Measurements from ENCODE around the gene DTX3. TPM values are rescaled to one million over a fixed set of nuclear protein-coding genes. Genes with fewer than 3 reads are reported as not detected.

Gene DTX3
- total and polyA plus RNA-seq, 4 donors: 1.1 to 3.2 (median 1.4) TPM

DNA sequence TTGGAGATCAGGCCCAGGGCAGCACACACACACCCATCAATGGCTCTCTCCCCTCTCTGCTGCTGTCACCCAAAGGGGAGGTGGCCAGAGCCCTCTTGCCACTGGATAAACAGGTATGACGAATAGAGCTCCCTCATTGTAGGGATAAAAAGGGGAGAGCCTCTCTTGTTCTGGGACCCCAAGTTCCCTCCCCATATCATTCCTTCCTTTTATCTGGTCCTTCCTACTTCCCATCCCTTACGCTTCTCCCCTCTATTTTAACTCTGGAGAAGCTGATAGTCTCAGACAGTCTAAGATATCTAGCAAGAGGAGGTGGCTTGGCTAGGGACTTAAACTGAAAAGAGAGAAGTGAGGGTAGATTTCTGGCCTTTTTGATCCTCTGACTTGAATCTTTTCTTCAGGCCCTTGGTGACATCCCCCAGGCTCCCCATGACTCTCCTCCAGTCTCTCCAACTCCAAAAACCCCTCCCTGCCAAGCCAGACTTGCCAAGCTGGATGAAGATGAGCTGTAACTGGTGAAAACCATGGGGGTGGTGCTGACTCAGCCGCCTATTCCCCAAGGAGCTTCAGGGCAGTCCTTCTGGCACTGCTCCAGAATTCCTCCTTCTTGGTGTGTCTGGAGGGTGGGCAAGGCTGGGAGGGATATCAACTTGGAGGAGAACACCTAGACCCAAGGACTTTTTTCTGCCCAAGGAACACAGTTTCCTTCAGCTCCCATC, 11.9 kb downstream of the DTX3 start:
- Histone ChIP-seq H3K4me1 (ENCODE audit: control insufficient read depth in 4 of 4, insufficient read depth in 4 of 4, low read length in 3 of 4) (peaks cover 7 to 14% (median 8%) of the 10 kb centered on the region in 4 donors), H3K27me3 (ENCODE audit: control insufficient read depth in 4 of 4, insufficient read depth in 4 of 4, low read length in 3 of 4) (peaks cover 0 to 15% (median 8%) of the 10 kb centered on the region in 4 donors), H3K4me3 (ENCODE audit: low read depth in 1 of 3, low read length in 3 of 3) (no peak overlapping the region), H3K27ac (ENCODE audit: low read depth in 1 of 2, low read length in 2 of 2) (no peak overlapping the region), H3K9me3 (ENCODE audit: control insufficient read depth in 4 of 4, low read length in 3 of 4) (no peaks in the 10 kb centered on the region), H3K9ac (ENCODE audit: low read depth in 1 of 2, low read length in 2 of 2) (no peak overlapping the region), H3K36me3 (ENCODE audit: control insufficient read depth in 4 of 4, insufficient read depth in 3 of 4, low read depth in 1 of 4, low read length in 3 of 4) (no peaks in the 10 kb centered on the region)
- no peak for DNase-seq (ENCODE audit: low spot score)
- TF ChIP-seq NR2F2 (IDR thresholded peaks at IDR 0.05) (no peak), JUND (IDR thresholded peaks at IDR 0.05) (no peak), RAD21 (IDR thresholded peaks at IDR 0.05) (no peak), FOXA2 (IDR thresholded peaks at IDR 0.05) (no peak), YY1 (IDR thresholded peaks at IDR 0.05) (no peak), HNF4A (conservative IDR thresholded peaks at IDR 0.05) (no peak), GABPA (IDR thresholded peaks at IDR 0.05 in 1 of 2, conservative IDR thresholded peaks at IDR 0.05 in 1 of 2) (no peak), HNF4G (IDR thresholded peaks at IDR 0.05) (no peak), RXRA (IDR thresholded peaks at IDR 0.05) (no peak)
- TF ChIP-seq, protein P1, sequence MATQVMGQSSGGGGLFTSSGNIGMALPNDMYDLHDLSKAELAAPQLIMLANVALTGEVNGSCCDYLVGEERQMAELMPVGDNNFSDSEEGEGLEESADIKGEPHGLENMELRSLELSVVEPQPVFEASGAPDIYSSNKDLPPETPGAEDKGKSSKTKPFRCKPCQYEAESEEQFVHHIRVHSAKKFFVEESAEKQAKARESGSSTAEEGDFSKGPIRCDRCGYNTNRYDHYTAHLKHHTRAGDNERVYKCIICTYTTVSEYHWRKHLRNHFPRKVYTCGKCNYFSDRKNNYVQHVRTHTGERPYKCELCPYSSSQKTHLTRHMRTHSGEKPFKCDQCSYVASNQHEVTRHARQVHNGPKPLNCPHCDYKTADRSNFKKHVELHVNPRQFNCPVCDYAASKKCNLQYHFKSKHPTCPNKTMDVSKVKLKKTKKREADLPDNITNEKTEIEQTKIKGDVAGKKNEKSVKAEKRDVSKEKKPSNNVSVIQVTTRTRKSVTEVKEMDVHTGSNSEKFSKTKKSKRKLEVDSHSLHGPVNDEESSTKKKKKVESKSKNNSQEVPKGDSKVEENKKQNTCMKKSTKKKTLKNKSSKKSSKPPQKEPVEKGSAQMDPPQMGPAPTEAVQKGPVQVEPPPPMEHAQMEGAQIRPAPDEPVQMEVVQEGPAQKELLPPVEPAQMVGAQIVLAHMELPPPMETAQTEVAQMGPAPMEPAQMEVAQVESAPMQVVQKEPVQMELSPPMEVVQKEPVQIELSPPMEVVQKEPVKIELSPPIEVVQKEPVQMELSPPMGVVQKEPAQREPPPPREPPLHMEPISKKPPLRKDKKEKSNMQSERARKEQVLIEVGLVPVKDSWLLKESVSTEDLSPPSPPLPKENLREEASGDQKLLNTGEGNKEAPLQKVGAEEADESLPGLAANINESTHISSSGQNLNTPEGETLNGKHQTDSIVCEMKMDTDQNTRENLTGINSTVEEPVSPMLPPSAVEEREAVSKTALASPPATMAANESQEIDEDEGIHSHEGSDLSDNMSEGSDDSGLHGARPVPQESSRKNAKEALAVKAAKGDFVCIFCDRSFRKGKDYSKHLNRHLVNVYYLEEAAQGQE (IDR thresholded peaks at IDR 0.05): no peak
- TF ChIP-seq, protein P2, sequence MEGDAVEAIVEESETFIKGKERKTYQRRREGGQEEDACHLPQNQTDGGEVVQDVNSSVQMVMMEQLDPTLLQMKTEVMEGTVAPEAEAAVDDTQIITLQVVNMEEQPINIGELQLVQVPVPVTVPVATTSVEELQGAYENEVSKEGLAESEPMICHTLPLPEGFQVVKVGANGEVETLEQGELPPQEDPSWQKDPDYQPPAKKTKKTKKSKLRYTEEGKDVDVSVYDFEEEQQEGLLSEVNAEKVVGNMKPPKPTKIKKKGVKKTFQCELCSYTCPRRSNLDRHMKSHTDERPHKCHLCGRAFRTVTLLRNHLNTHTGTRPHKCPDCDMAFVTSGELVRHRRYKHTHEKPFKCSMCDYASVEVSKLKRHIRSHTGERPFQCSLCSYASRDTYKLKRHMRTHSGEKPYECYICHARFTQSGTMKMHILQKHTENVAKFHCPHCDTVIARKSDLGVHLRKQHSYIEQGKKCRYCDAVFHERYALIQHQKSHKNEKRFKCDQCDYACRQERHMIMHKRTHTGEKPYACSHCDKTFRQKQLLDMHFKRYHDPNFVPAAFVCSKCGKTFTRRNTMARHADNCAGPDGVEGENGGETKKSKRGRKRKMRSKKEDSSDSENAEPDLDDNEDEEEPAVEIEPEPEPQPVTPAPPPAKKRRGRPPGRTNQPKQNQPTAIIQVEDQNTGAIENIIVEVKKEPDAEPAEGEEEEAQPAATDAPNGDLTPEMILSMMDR (IDR thresholded peaks at IDR 0.05; ENCODE audit: low read depth, low read length, missing input control): no peak
- TF ChIP-seq, protein P3, sequence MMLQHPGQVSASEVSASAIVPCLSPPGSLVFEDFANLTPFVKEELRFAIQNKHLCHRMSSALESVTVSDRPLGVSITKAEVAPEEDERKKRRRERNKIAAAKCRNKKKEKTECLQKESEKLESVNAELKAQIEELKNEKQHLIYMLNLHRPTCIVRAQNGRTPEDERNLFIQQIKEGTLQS (IDR thresholded peaks at IDR 0.05): no peak
- WGBS: 81% methylated on average over 3 of the region's 3 CpGs

DNA sequence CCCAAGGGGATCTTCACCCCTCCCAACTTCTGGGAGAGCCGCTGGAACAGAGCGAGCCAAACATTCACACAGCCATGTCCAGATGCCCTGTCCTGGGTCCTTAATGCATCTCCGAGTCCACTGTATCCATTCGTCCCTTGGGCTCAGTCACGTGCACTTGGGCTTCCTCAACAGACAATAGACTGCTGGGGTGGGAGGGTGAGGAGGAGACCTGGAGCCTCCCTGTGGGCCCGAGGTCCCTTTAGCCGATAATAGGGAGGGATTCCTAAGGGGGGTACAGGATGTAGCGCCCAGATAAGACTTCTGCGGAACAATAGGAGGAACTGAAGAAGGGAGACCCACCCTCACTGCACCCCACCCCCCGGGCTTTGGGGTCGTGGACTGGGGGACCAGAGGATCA, 13.3 kb downstream of the DTX3 start:
- H3K36me3 ChIP-seq (ENCODE audit: control insufficient read depth in 4 of 4, insufficient read depth in 3 of 4, low read depth in 1 of 4, low read length in 3 of 4): no peaks in the 10 kb centered on the region
- no peak overlapping the region for H3K4me3 ChIP-seq (ENCODE audit: low read depth in 1 of 3, low read length in 3 of 3)
- H3K27me3 ChIP-seq (ENCODE audit: control insufficient read depth in 4 of 4, insufficient read depth in 4 of 4, low read length in 3 of 4): peaks cover 0 to 18% (median 8%) of the 10 kb centered on the region in 4 donors
- WGBS: 37% methylated on average over 11 of the region's 11 CpGs
- H3K27ac ChIP-seq (ENCODE audit: low read depth in 1 of 2, low read length in 2 of 2): no peak overlapping the region
- peaks cover 4 to 18% (median 12%) of the 10 kb centered on the region in 4 donors for H3K4me1 ChIP-seq (ENCODE audit: control insufficient read depth in 4 of 4, insufficient read depth in 4 of 4, low read length in 3 of 4)
- no peaks in the 10 kb centered on the region for H3K9me3 ChIP-seq (ENCODE audit: control insufficient read depth in 4 of 4, low read length in 3 of 4)
- DNase-seq (ENCODE audit: low spot score): no peak
- no peak overlapping the region for H3K9ac ChIP-seq (ENCODE audit: low read depth in 1 of 2, low read length in 2 of 2)
- TF ChIP-seq FOXA2 (IDR thresholded peaks at IDR 0.05) (no peak), SP1 (IDR thresholded peaks at IDR 0.05) (no peak), RAD21 (IDR thresholded peaks at IDR 0.05) (no peak), EGR1 (IDR thresholded peaks at IDR 0.05; ENCODE audit: low read depth in 2 of 2) (no peak), HNF4A (conservative IDR thresholded peaks at IDR 0.05) (no peak), GABPA (IDR thresholded peaks at IDR 0.05 in 1 of 2, conservative IDR thresholded peaks at IDR 0.05 in 1 of 2) (no peak), HNF4G (IDR thresholded peaks at IDR 0.05) (no peak), NR2F2 (IDR thresholded peaks at IDR 0.05) (no peak), TAF1 (conservative IDR thresholded peaks at IDR 0.05) (no peak), YY1 (IDR thresholded peaks at IDR 0.05) (no peak), FOXA1 (IDR thresholded peaks at IDR 0.05) (no peak)
- TF ChIP-seq, protein P2 (IDR thresholded peaks at IDR 0.05; ENCODE audit: low read depth, low read length, missing input control): no peak
- TF ChIP-seq, protein P4, sequence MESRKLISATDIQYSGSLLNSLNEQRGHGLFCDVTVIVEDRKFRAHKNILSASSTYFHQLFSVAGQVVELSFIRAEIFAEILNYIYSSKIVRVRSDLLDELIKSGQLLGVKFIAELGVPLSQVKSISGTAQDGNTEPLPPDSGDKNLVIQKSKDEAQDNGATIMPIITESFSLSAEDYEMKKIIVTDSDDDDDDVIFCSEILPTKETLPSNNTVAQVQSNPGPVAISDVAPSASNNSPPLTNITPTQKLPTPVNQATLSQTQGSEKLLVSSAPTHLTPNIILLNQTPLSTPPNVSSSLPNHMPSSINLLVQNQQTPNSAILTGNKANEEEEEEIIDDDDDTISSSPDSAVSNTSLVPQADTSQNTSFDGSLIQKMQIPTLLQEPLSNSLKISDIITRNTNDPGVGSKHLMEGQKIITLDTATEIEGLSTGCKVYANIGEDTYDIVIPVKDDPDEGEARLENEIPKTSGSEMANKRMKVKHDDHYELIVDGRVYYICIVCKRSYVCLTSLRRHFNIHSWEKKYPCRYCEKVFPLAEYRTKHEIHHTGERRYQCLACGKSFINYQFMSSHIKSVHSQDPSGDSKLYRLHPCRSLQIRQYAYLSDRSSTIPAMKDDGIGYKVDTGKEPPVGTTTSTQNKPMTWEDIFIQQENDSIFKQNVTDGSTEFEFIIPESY (IDR thresholded peaks at IDR 0.05): no peak
- TF ChIP-seq, protein P5, sequence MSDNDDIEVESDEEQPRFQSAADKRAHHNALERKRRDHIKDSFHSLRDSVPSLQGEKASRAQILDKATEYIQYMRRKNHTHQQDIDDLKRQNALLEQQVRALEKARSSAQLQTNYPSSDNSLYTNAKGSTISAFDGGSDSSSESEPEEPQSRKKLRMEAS (IDR thresholded peaks at IDR 0.05): no peak
